ENCODE measurements around the gene ATL2.

ATL2 gene

DNA sequence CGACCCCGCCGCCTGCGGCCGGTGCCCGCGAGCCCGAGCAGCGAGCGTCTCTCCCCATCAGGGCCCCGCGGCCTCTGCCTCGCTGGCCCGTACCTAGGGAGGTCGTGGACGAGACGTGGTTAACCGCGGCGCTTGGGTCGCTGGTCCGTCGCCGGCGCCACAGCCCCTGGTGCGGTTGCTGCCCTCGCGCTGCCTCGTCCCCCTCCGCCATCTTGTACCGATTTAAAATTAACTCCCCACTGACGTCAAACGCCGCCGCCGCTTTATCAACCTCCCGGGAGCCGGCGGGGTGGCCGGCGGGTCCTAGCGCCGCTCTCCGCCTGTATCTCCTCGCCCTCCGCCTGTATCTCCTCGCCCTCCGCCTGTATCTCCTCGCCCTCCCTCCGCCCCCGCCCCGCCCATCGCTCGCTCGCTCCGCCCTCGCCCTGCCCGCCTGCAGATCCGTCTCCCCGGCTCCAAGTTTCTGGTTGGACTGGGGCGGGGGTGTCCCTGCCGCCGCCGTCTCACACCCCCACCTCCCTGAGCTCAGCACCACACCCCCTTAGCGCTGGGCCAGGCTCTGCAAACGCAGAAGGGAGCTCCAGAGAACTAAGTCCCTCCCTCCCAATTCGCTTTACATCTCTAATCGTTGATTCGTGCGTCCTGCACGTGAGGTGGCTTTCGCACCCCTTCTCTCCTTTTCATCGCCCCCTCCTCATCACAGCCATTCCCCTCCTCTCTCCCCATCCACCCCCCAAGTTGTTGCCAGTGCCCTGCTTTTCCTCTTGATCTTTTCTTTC is at the start of gene ATL2:
Gene ATL2 (minus strand): TSS at position 224 of the 779 bp plus-strand sequence. CDS start 13 bp downstream, at position 211.
- Histone ChIP-seq H3K9me3 (ENCODE audit: insufficient read depth, low read depth, low read length) (no peaks in the 10 kb centered on the region), H3K27me3 (ENCODE audit: insufficient read depth, low read length, poor library complexity, severe bottlenecking) (no peaks in the 10 kb centered on the region), H3K36me3 (ENCODE audit: insufficient read depth, low read length) (no peaks in the 10 kb centered on the region), H3F3A (ENCODE audit: low read depth) (no peaks in the 10 kb centered on the region), H3K9ac (ENCODE audit: low read depth, low read length, poor library complexity, severe bottlenecking) (peak within 1 kb of the TSS; percentile 80), H2AFZ (ENCODE audit: low read length) (peak within 1 kb of the TSS; percentile 87), H3K9me2 (replicated peaks; ENCODE audit: low read depth, low read length) (no peaks in the 10 kb centered on the region), H4K20me1 (ENCODE audit: insufficient read depth, low read length, poor library complexity, severe bottlenecking) (peaks cover 41% of the 10 kb centered on the region), H3K4me1 (ENCODE audit: insufficient read depth, low read length, poor library complexity, severe bottlenecking) (peaks cover 55% of the 10 kb centered on the region), H3K4me2 (ENCODE audit: low read depth, low read length, poor library complexity, severe bottlenecking) (peak within 1 kb of the TSS; percentile 94), H3K4me3 (ENCODE audit: low read length, poor library complexity, severe bottlenecking) (peak within 1 kb of the TSS; percentile 91), H3K79me2 (ENCODE audit: insufficient read depth, low read length) (peaks cover 44% of the 10 kb centered on the region)
- TF ChIP-seq CTCF (conservative IDR thresholded peaks at IDR 0.05; ENCODE audit: low read length) (no peak), EZH2phosphoT487 (IDR thresholded peaks at IDR 0.05; ENCODE audit: borderline replicate concordance) (no peak)

DNA sequence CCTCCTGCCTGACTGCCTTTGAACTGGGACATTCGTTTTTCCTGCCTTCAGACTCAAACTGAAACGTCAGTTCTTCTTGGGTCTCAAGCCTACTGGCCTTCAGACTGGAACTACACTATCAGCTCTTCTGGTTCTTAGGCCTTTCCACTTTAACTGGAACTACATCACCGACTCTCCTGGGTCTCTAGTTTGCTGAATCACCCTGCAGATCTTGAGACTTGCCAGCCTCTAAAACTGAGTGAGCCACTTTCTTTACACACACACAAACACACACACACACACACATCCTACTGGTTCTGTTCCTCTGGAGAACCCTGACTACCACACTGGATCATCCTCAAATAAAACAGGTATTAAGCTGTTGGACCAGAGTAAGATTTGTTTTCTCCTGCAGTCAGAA is 46.7 kb upstream of the ATL2 start:
- Histone ChIP-seq H3K9ac (ENCODE audit: low read depth, low read length, poor library complexity, severe bottlenecking) (no peak overlapping the region), H3K9me3 (ENCODE audit: insufficient read depth, low read depth, low read length) (no peaks in the 10 kb centered on the region), H4K20me1 (ENCODE audit: insufficient read depth, low read length, poor library complexity, severe bottlenecking) (no peaks in the 10 kb centered on the region), H3K27me3 (ENCODE audit: insufficient read depth, low read length, poor library complexity, severe bottlenecking) (no peaks in the 10 kb centered on the region), H3F3A (ENCODE audit: low read depth) (no peaks in the 10 kb centered on the region), H3K79me2 (ENCODE audit: insufficient read depth, low read length) (no peaks in the 10 kb centered on the region), H3K4me3 (ENCODE audit: low read length, poor library complexity, severe bottlenecking) (no peak overlapping the region), H3K36me3 (ENCODE audit: insufficient read depth, low read length) (no peaks in the 10 kb centered on the region), H3K9me2 (replicated peaks; ENCODE audit: low read depth, low read length) (no peaks in the 10 kb centered on the region), H3K4me1 (ENCODE audit: insufficient read depth, low read length, poor library complexity, severe bottlenecking) (no peaks in the 10 kb centered on the region), H3K4me2 (ENCODE audit: low read depth, low read length, poor library complexity, severe bottlenecking) (no peak overlapping the region), H2AFZ (ENCODE audit: low read length) (no peak overlapping the region)
- no peak for TF ChIP-seq EZH2phosphoT487 (IDR thresholded peaks at IDR 0.05; ENCODE audit: borderline replicate concordance)

GRCh38 chr2:38421274-38422056 is 44.4 kb upstream of the ATL2 start:
- Histone ChIP-seq H3K36me3 (ENCODE audit: insufficient read depth, low read length) (no peaks in the 10 kb centered on the region), H3K4me1 (ENCODE audit: insufficient read depth, low read length, poor library complexity, severe bottlenecking) (no peaks in the 10 kb centered on the region), H3K4me3 (ENCODE audit: low read length, poor library complexity, severe bottlenecking) (no peak overlapping the region), H3K79me2 (ENCODE audit: insufficient read depth, low read length) (no peaks in the 10 kb centered on the region), H3K4me2 (ENCODE audit: low read depth, low read length, poor library complexity, severe bottlenecking) (no peak overlapping the region), H4K20me1 (ENCODE audit: insufficient read depth, low read length, poor library complexity, severe bottlenecking) (no peaks in the 10 kb centered on the region), H3K9ac (ENCODE audit: low read depth, low read length, poor library complexity, severe bottlenecking) (no peak overlapping the region), H3K9me3 (ENCODE audit: insufficient read depth, low read depth, low read length) (no peaks in the 10 kb centered on the region), H2AFZ (ENCODE audit: low read length) (no peak overlapping the region), H3K9me2 (replicated peaks; ENCODE audit: low read depth, low read length) (no peaks in the 10 kb centered on the region), H3K27me3 (ENCODE audit: insufficient read depth, low read length, poor library complexity, severe bottlenecking) (no peaks in the 10 kb centered on the region), H3F3A (ENCODE audit: low read depth) (no peaks in the 10 kb centered on the region)
- TF ChIP-seq EZH2phosphoT487 (IDR thresholded peaks at IDR 0.05; ENCODE audit: borderline replicate concordance) = no peak
- TF ChIP-seq CTCF (conservative IDR thresholded peaks at IDR 0.05; ENCODE audit: low read length) = no peak
